ENCODE data around the gene PERCC1.

Gene PERCC1

GRCh38 chr16:1461146-1461545 lies 30.3 kb downstream of the PERCC1 start:
- H3K4me3 ChIP-seq (ENCODE audit: low read depth, low read length), result no peak overlapping the region
- no peak overlapping the region for H2BK120ac ChIP-seq (ENCODE audit: insufficient read depth, low read length, poor library complexity)
- H3K18ac ChIP-seq (ENCODE audit: low read length), result no peak overlapping the region
- H2BK5ac ChIP-seq (ENCODE audit: low read depth, low read length, poor library complexity), result no peak overlapping the region
- peaks cover 46 to 48% of the 10 kb centered on the region in 2 experiments for H3K36me3 ChIP-seq (ENCODE audit: control insufficient read depth in 1 of 2, insufficient read depth in 2 of 2, low read length in 2 of 2)
- no peak overlapping the region for H4K12ac ChIP-seq (ENCODE audit: low read depth, low read length)
- no peak overlapping the region for H3K14ac ChIP-seq (ENCODE audit: low read length)
- H2AK5ac ChIP-seq (ENCODE audit: low read length), result no peak overlapping the region
- H3K23ac ChIP-seq (ENCODE audit: low read length), result no peak overlapping the region
- no peak for DNase-seq
- H3K4me1 ChIP-seq (ENCODE audit: control insufficient read depth in 1 of 2, insufficient read depth in 2 of 2, low read length in 2 of 2), result peaks cover 5 to 6% of the 10 kb centered on the region in 2 experiments
- no peaks in the 10 kb centered on the region for H3K79me1 ChIP-seq (ENCODE audit: low read length)
- H2AFZ ChIP-seq (ENCODE audit: insufficient read depth, low read length, poor library complexity), result no peak overlapping the region
- H3K79me2 ChIP-seq (ENCODE audit: control insufficient read depth, insufficient read depth, low read length, poor library complexity), result no peaks in the 10 kb centered on the region
- no peak overlapping the region for H3K4ac ChIP-seq (ENCODE audit: low read depth, low read length)
- WGBS (ENCODE audit: extremely low coverage, insufficient coverage, insufficient read length), result no CpG with 5 or more reads among the region's 24 CpGs
- H3K27me3 ChIP-seq (ENCODE audit: insufficient read depth, low read length), result no peaks in the 10 kb centered on the region
- no peak overlapping the region for H3K27ac ChIP-seq (ENCODE audit: low read depth, low read length)
- no peak overlapping the region for H4K8ac ChIP-seq (ENCODE audit: low read depth, low read length)
- H3K4me2 ChIP-seq (ENCODE audit: low read length), result no peak overlapping the region
- no peaks in the 10 kb centered on the region for H3K9me3 ChIP-seq (ENCODE audit: insufficient read depth, low read depth, low read length)
- no peak overlapping the region for H3K9ac ChIP-seq (ENCODE audit: low read length)
- H2BK12ac ChIP-seq (ENCODE audit: low read length), result no peak overlapping the region
- H4K91ac ChIP-seq (ENCODE audit: low read depth, low read length), result no peak overlapping the region

DNA sequence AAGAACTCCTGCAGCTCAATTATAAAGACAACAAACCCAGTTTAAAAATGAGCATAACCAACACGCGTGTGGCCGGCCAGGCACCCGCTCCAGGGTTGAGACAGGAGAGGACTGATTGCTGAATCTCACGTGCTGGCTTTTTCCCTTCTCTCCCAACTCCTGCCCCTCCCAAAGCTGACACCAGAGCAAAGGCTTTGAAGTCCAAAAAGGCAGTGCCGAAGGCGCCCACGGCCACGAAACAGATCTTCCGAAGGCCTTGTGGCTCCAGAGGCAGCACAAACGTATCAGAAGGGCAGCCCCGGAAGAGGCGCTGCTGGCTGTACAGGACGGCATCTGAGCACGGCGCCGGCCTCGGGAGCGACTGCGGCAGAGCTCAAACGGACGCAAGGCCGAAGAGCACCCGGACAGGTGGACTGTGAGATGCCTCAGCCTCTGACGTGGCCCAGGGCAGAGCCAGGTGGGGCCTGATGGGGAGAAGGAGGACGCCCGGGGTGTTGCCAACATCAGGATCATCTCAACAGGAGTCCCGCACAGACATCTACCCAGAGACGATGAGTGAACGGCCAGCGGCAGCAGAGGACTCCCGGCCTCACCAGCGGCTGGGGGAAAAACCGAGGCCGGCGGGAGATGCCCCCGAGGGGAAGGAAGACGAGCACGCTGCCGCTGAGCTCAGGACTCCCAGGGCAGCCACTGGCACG lies 33.5 kb downstream of the PERCC1 start:
- no peaks in the 10 kb centered on the region for H3K79me1 ChIP-seq (ENCODE audit: low read length)
- H4K8ac ChIP-seq (ENCODE audit: low read depth, low read length), result no peak overlapping the region
- no peak overlapping the region for H2BK5ac ChIP-seq (ENCODE audit: low read depth, low read length, poor library complexity)
- no peak overlapping the region for H3K4me2 ChIP-seq (ENCODE audit: low read length)
- no peak overlapping the region for H3K18ac ChIP-seq (ENCODE audit: low read length)
- no peak overlapping the region for H3K9ac ChIP-seq (ENCODE audit: low read length)
- no peak overlapping the region for H3K14ac ChIP-seq (ENCODE audit: low read length)
- no peak overlapping the region for H3K27ac ChIP-seq (ENCODE audit: low read depth, low read length)
- peaks cover 5 to 6% of the 10 kb centered on the region in 2 experiments for H3K4me1 ChIP-seq (ENCODE audit: control insufficient read depth in 1 of 2, insufficient read depth in 2 of 2, low read length in 2 of 2)
- H2AFZ ChIP-seq (ENCODE audit: insufficient read depth, low read length, poor library complexity), result no peak overlapping the region
- no peak overlapping the region for H4K12ac ChIP-seq (ENCODE audit: low read depth, low read length)
- H3K79me2 ChIP-seq (ENCODE audit: control insufficient read depth, insufficient read depth, low read length, poor library complexity), result no peaks in the 10 kb centered on the region
- no peak overlapping the region for H3K23ac ChIP-seq (ENCODE audit: low read length)
- no peaks in the 10 kb centered on the region for H3K27me3 ChIP-seq (ENCODE audit: insufficient read depth, low read length)
- no peak overlapping the region for H2AK5ac ChIP-seq (ENCODE audit: low read length)
- no peak for DNase-seq
- H3K4ac ChIP-seq (ENCODE audit: low read depth, low read length), result no peak overlapping the region
- H2BK12ac ChIP-seq (ENCODE audit: low read length), result no peak overlapping the region
- H3K9me3 ChIP-seq (ENCODE audit: insufficient read depth, low read depth, low read length), result no peaks in the 10 kb centered on the region
- no CpG with 5 or more reads among the region's 41 CpGs for WGBS (ENCODE audit: extremely low coverage, insufficient coverage, insufficient read length)
- no peak overlapping the region for H3K4me3 ChIP-seq (ENCODE audit: low read depth, low read length)
- no peak overlapping the region for H4K91ac ChIP-seq (ENCODE audit: low read depth, low read length)
- peaks cover 23 to 25% of the 10 kb centered on the region in 2 experiments for H3K36me3 ChIP-seq (ENCODE audit: control insufficient read depth in 1 of 2, insufficient read depth in 2 of 2, low read length in 2 of 2)
- no peak overlapping the region for H2BK120ac ChIP-seq (ENCODE audit: insufficient read depth, low read length, poor library complexity)

- Histone ChIP-seq H2AK5ac (ENCODE audit: low read length) (no peak overlapping the region), H3K79me1 (ENCODE audit: low read length) (no peaks in the 10 kb centered on the region), H3K4me2 (ENCODE audit: low read length) (no peak overlapping the region), H3K9me3 (ENCODE audit: insufficient read depth, low read depth, low read length) (no peaks in the 10 kb centered on the region), H2BK12ac (ENCODE audit: low read length) (no peak overlapping the region), H2BK5ac (ENCODE audit: low read depth, low read length, poor library complexity) (no peak overlapping the region), H4K12ac (ENCODE audit: low read depth, low read length) (no peak overlapping the region), H3K4ac (ENCODE audit: low read depth, low read length) (no peak overlapping the region), H3K18ac (ENCODE audit: low read length) (no peak overlapping the region), H3K14ac (ENCODE audit: low read length) (no peak overlapping the region), H3K27ac (ENCODE audit: low read depth, low read length) (no peak overlapping the region), H3K36me3 (ENCODE audit: control insufficient read depth in 1 of 2, insufficient read depth in 2 of 2, low read length in 2 of 2) (peaks cover 20 to 22% of the 10 kb centered on the region in 2 experiments), H3K4me1 (ENCODE audit: control insufficient read depth in 1 of 2, insufficient read depth in 2 of 2, low read length in 2 of 2) (peaks cover 5 to 6% of the 10 kb centered on the region in 2 experiments), H4K91ac (ENCODE audit: low read depth, low read length) (no peak overlapping the region), H3K27me3 (ENCODE audit: insufficient read depth, low read length) (no peaks in the 10 kb centered on the region), H2BK120ac (ENCODE audit: insufficient read depth, low read length, poor library complexity) (no peak overlapping the region), H3K9ac (ENCODE audit: low read length) (no peak overlapping the region), H4K8ac (ENCODE audit: low read depth, low read length) (no peak overlapping the region), H3K23ac (ENCODE audit: low read length) (no peak overlapping the region), H3K79me2 (ENCODE audit: control insufficient read depth, insufficient read depth, low read length, poor library complexity) (no peaks in the 10 kb centered on the region), H3K4me3 (ENCODE audit: low read depth, low read length) (no peak overlapping the region), H2AFZ (ENCODE audit: insufficient read depth, low read length, poor library complexity) (no peak overlapping the region)
- no CpG with 5 or more reads among the region's 33 CpGs for WGBS (ENCODE audit: extremely low coverage, insufficient coverage, insufficient read length)
- DNase-seq, result no peak
These were observed 34.2 kb downstream of the PERCC1 start for GRCh38 chr16:1464894-1465566.

DNA sequence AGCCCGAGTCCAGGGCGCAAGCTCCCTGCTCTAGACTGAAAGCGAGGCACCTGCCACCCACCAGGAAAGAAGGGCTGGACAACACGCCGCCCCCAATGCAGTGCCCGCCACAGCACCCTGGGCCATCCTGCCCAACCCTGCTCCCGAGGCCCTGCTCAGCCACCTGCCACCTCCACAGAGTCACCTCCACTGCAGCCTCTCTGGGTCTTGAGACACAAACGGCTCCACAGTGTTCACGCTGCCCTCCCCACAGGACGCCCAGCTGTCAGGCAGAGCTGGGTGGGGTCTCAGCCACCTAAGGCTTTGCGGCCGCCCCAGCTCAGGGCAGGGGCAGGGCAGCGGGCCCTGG lies 34.7 kb downstream of the PERCC1 start:
- H3K36me3 ChIP-seq (ENCODE audit: control insufficient read depth in 1 of 2, insufficient read depth in 2 of 2, low read length in 2 of 2), result peaks cover 15 to 17% of the 10 kb centered on the region in 2 experiments
- no peak overlapping the region for H3K23ac ChIP-seq (ENCODE audit: low read length)
- no peak overlapping the region for H2BK5ac ChIP-seq (ENCODE audit: low read depth, low read length, poor library complexity)
- H3K79me1 ChIP-seq (ENCODE audit: low read length), result no peaks in the 10 kb centered on the region
- H2BK120ac ChIP-seq (ENCODE audit: insufficient read depth, low read length, poor library complexity), result no peak overlapping the region
- no peak for DNase-seq
- H4K91ac ChIP-seq (ENCODE audit: low read depth, low read length), result no peak overlapping the region
- H3K4me2 ChIP-seq (ENCODE audit: low read length), result no peak overlapping the region
- H3K14ac ChIP-seq (ENCODE audit: low read length), result no peak overlapping the region
- H3K4me1 ChIP-seq (ENCODE audit: control insufficient read depth in 1 of 2, insufficient read depth in 2 of 2, low read length in 2 of 2), result peaks cover 7 to 10% of the 10 kb centered on the region in 2 experiments
- no peaks in the 10 kb centered on the region for H3K9me3 ChIP-seq (ENCODE audit: insufficient read depth, low read depth, low read length)
- no peak overlapping the region for H2AFZ ChIP-seq (ENCODE audit: insufficient read depth, low read length, poor library complexity)
- H4K8ac ChIP-seq (ENCODE audit: low read depth, low read length), result no peak overlapping the region
- no peak overlapping the region for H3K9ac ChIP-seq (ENCODE audit: low read length)
- no peak overlapping the region for H3K27ac ChIP-seq (ENCODE audit: low read depth, low read length)
- no peak overlapping the region for H3K18ac ChIP-seq (ENCODE audit: low read length)
- H2BK12ac ChIP-seq (ENCODE audit: low read length), result no peak overlapping the region
- H3K4me3 ChIP-seq (ENCODE audit: low read depth, low read length), result no peak overlapping the region
- H3K27me3 ChIP-seq (ENCODE audit: insufficient read depth, low read length), result no peaks in the 10 kb centered on the region
- H3K4ac ChIP-seq (ENCODE audit: low read depth, low read length), result no peak overlapping the region
- no peak overlapping the region for H4K12ac ChIP-seq (ENCODE audit: low read depth, low read length)
- no CpG with 5 or more reads among the region's 13 CpGs for WGBS (ENCODE audit: extremely low coverage, insufficient coverage, insufficient read length)
- no peaks in the 10 kb centered on the region for H3K79me2 ChIP-seq (ENCODE audit: control insufficient read depth, insufficient read depth, low read length, poor library complexity)
- no peak overlapping the region for H2AK5ac ChIP-seq (ENCODE audit: low read length)

All from trophoblast cell (in vitro differentiated cells and primary cell).